T-cell (primary cell): ENCODE measurements around the gene CFAP299. TPM values are rescaled to one million over a fixed set of nuclear protein-coding genes. Genes with fewer than 3 reads are reported as not detected.
A peak's percentile ranks its signal among the peaks of the same experiment; 100 is the strongest.

ENCODE experiments used
- ATAC-seq, 4 experiments: fragments of 200-7000 bp in 3 of 4; fragments of 150-1000 bp in 1 of 4; cut with Tn5 transposase; replicated peaks in 1 of 4; 1 replicate in 3 of 4; 2 replicates in 1 of 4; pipeline ENCODE4 v1.10.0; 2021; ENCODE audit warnings: moderate library complexity in 3 of 4, mild to moderate bottlenecking in 2 of 4, moderate number of reproducible peaks in 1 of 4
- CTCF ChIA-PET, 2 donors: fragments of 300-600 bp; sonication (Branson Sonifier 250); formaldehyde crosslinking; loops; one replicate each; lab custom pipeline; 2022; ENCODE audit warnings: antibody characterized with exemption in 2 of 2; lab: Charles Lee
- POLR2A ChIA-PET, 2 donors: fragments of 300-600 bp; sonication (Branson Sonifier 250); formaldehyde crosslinking; loops; one replicate each; lab custom pipeline; 2022; ENCODE audit warnings: antibody characterized with exemption in 2 of 2; lab: Charles Lee
- DNase-seq, 35 experiments: peaks; one replicate each; pipeline versions ENCODE4 v3.0.0 to v3.0.0-alpha.2; 2013 to 2023
- H3K27ac ChIP-seq: one replicate; pipeline ENCODE4 v1.5.1; 2013; ENCODE audit warnings: low read length
- H3K27me3 ChIP-seq, 2 experiments: replicated peaks in 1 of 2; 1 replicate in 1 of 2; 2 replicates in 1 of 2; pipeline versions ENCODE4 v1.6.1 to v1.7.0; 2013; ENCODE audit warnings: low read length in 1 of 2, mixed read lengths in 1 of 2; ENCODE audit not compliant: control insufficient read depth in 2 of 2, insufficient read depth in 2 of 2; ENCODE audit errors: extremely low read depth in 1 of 2
- H3K36me3 ChIP-seq, 2 donors: 1 replicate in 1 of 2; 2 replicates in 1 of 2; pipeline versions ENCODE4 v1.6.1 to v1.7.0; 2013; ENCODE audit warnings: low read length in 1 of 2; ENCODE audit not compliant: control insufficient read depth in 2 of 2, insufficient read depth in 1 of 2; ENCODE audit errors: extremely low read depth in 1 of 2
- H3K4me1 ChIP-seq, 2 experiments: 1 replicate in 1 of 2; 2 replicates in 1 of 2; pipeline versions ENCODE4 v1.6.1 to v1.7.0; 2013; ENCODE audit warnings: low read length in 2 of 2, mixed read lengths in 1 of 2; ENCODE audit not compliant: insufficient read depth in 2 of 2, control insufficient read depth in 1 of 2; ENCODE audit errors: extremely low read depth in 1 of 2
- H3K4me3 ChIP-seq, 2 donors: 1 replicate in 1 of 2; 2 replicates in 1 of 2; pipeline versions ENCODE4 v1.5.1 to v1.7.0; 2013; ENCODE audit warnings: mild to moderate bottlenecking in 2 of 2, low read length in 1 of 2, moderate library complexity in 1 of 2; ENCODE audit not compliant: control insufficient read depth in 1 of 2; ENCODE audit errors: extremely low read depth in 1 of 2
- H3K9me3 ChIP-seq: 2 replicates; pipeline ENCODE4 v1.7.0; 2013
- H3K27ac Mint-ChIP-seq, 2 donors: one replicate each; pipeline ENCODE4 v1.8.0; 2020 to 2021; ENCODE audit warnings: mild to moderate bottlenecking in 2 of 2, mixed read lengths in 2 of 2
- H3K27me3 Mint-ChIP-seq, 2 donors: one replicate each; pipeline ENCODE4 v1.8.0; 2021 to 2022; ENCODE audit warnings: mixed read lengths in 2 of 2
- H3K36me3 Mint-ChIP-seq: one replicate; pipeline ENCODE4 v1.8.0; 2021; ENCODE audit warnings: mixed read lengths
- H3K4me1 Mint-ChIP-seq, 3 donors: one replicate each; pipeline ENCODE4 v1.8.0; 2020 to 2022; ENCODE audit warnings: mixed read lengths in 3 of 3, mild to moderate bottlenecking in 1 of 3
- H3K4me3 Mint-ChIP-seq, 3 donors: one replicate each; pipeline ENCODE4 v1.8.0; 2020 to 2022; ENCODE audit warnings: mild to moderate bottlenecking in 3 of 3, mixed read lengths in 3 of 3, moderate library complexity in 3 of 3
- H3K9me3 Mint-ChIP-seq, 3 donors: one replicate each; pipeline ENCODE4 v1.8.0; 2020 to 2022; ENCODE audit warnings: mixed read lengths in 3 of 3
- WGBS: methylation state at CpG from one replicate; pipeline ENCODE4 v1.1.5; 2013; ENCODE audit warnings: missing lambda C conversion rate; ENCODE audit not compliant: insufficient coverage; 5-methylcytosine and 5-hydroxymethylcytosine counted together
- total RNA-seq, 35 experiments: library from RNA in 6 of 35; stranded (reverse) in 6 of 35; fragments of 120-200 nt in 1 of 35; gene quantifications; one replicate each; pipeline versions ENCODE4 v1.2.1 to v1.2.4 and lab custom pipeline; 2013 to 2026

CFAP299 gene
- total RNA-seq, 5 donors from 2014 or later (not counting 1 experiment from before 2014, with no cell fraction given), result 0.35 TPM; not detected in 4

GRCh38 chr4:80461412-80461811, 125.9 kb downstream of the CFAP299 start:
- Mint-ChIP-seq H3K27me3 (no peaks in the 10 kb centered on the region), H3K9me3 (peaks cover 0 to 9% (median 5%) of the 10 kb centered on the region in 3 donors), H3K4me1 (peaks cover 30 to 38% (median 38%) of the 10 kb centered on the region in 3 donors), H3K27ac (no peak overlapping the region), H3K36me3 (no peaks in the 10 kb centered on the region), H3K4me3 (no peak overlapping the region)
- Histone ChIP-seq H3K9me3 (no peaks in the 10 kb centered on the region), H3K4me3 (no peak overlapping the region), H3K4me1 (peaks cover 3 to 8% of the 10 kb centered on the region in 2 experiments), H3K36me3 (no peaks in the 10 kb centered on the region), H3K27me3 (no peaks in the 10 kb centered on the region), H3K27ac (no peak overlapping the region)
- ChIA-PET CTCF (no interaction called here), POLR2A (no interaction called here)
- WGBS, result no CpG with 5 or more reads among the region's 1 CpG
- no peak for ATAC-seq
- DNase-seq, result no peak

- no peaks in the 10 kb centered on the region for H3K36me3 Mint-ChIP-seq
- H3K36me3 ChIP-seq, result no peaks in the 10 kb centered on the region
- ATAC-seq, result peak in 2 of 4 experiments; percentile 48 to 50
- no peaks in the 10 kb centered on the region for H3K27me3 ChIP-seq
- H3K9me3 ChIP-seq, result no peaks in the 10 kb centered on the region
- H3K4me1 ChIP-seq, result peaks cover 3 to 8% of the 10 kb centered on the region in 2 experiments
- H3K4me3 Mint-ChIP-seq, result peak overlapping the region; percentile 48 to 74 (median 71)
- H3K27ac Mint-ChIP-seq, result peak overlapping the region; percentile 88 to 89
- ChIA-PET POLR2A (no interaction called here), CTCF (no interaction called here)
- no CpG with 5 or more reads among the region's 2 CpGs for WGBS
- peaks cover 0 to 9% (median 8%) of the 10 kb centered on the region in 3 donors for H3K9me3 Mint-ChIP-seq
- H3K4me1 Mint-ChIP-seq, result peaks cover 30 to 38% (median 38%) of the 10 kb centered on the region in 3 donors
- peak overlapping the region; percentile 57 for H3K27ac ChIP-seq
- peak in 1 of 35 experiments; percentile 25 for DNase-seq
- H3K4me3 ChIP-seq, result peak overlapping the region; percentile 15 to 37
- H3K27me3 Mint-ChIP-seq, result no peaks in the 10 kb centered on the region
Measured at GRCh38 chr4:80462621-80463091, 127.1 kb downstream of the CFAP299 start.

- DNase-seq, result no peak
- H3K27me3 Mint-ChIP-seq, result no peaks in the 10 kb centered on the region
Measured at GRCh38 chr4:80463509-80463908, 128.0 kb downstream of the CFAP299 start.

GRCh38 chr4:80465238-80465637, 129.7 kb downstream of the CFAP299 start:
- no peaks in the 10 kb centered on the region for H3K27me3 Mint-ChIP-seq
- no peaks in the 10 kb centered on the region for H3K36me3 Mint-ChIP-seq
- Histone ChIP-seq H3K36me3 (no peaks in the 10 kb centered on the region), H3K27me3 (no peaks in the 10 kb centered on the region), H3K4me1 (peaks cover 0 to 8% of the 10 kb centered on the region in 2 experiments), H3K9me3 (no peaks in the 10 kb centered on the region), H3K4me3 (no peak overlapping the region), H3K27ac (no peak overlapping the region)
- peaks cover 0 to 11% (median 9%) of the 10 kb centered on the region in 3 donors for H3K9me3 Mint-ChIP-seq
- ATAC-seq (no peak), DNase-seq (no peak)
- peaks cover 29 to 31% (median 30%) of the 10 kb centered on the region in 3 donors for H3K4me1 Mint-ChIP-seq
- ChIA-PET CTCF (interaction anchor here in 1 of 2 donors (1.0 kb wide), 1 partner anchor 27 kb away, joined by 3 read pairs; no protein-coding TSS in a partner anchor), POLR2A (no interaction called here)
- no peak overlapping the region for H3K27ac Mint-ChIP-seq
- WGBS, result no CpG with 5 or more reads among the region's 1 CpG
- no peak overlapping the region for H3K4me3 Mint-ChIP-seq

More at GRCh38 chr4:80463509-80463908, 128.0 kb downstream of the CFAP299 start:
- H3K4me1 Mint-ChIP-seq, result peaks cover 30 to 38% (median 38%) of the 10 kb centered on the region in 3 donors
- Histone ChIP-seq H3K9me3 (no peaks in the 10 kb centered on the region), H3K27me3 (no peaks in the 10 kb centered on the region), H3K36me3 (no peaks in the 10 kb centered on the region), H3K4me1 (peaks cover 3 to 8% of the 10 kb centered on the region in 2 experiments), H3K27ac (peak overlapping the region; percentile 57), H3K4me3 (no peak overlapping the region)
- H3K4me3 Mint-ChIP-seq, result peak overlapping the region; percentile 34 to 48 (median 45)
- 80% methylated on average over 2 of the region's 4 CpGs for WGBS
- peaks cover 0 to 11% (median 9%) of the 10 kb centered on the region in 3 donors for H3K9me3 Mint-ChIP-seq
- no peak for ATAC-seq
- H3K27ac Mint-ChIP-seq, result peak overlapping the region; percentile 70 to 88
- CTCF ChIA-PET, result no interaction called here
- no peaks in the 10 kb centered on the region for H3K36me3 Mint-ChIP-seq
- POLR2A ChIA-PET, result no interaction called here

- no peaks in the 10 kb centered on the region for H3K36me3 Mint-ChIP-seq
- ATAC-seq (no peak), DNase-seq (no peak)
- peaks cover 24 to 30% (median 26%) of the 10 kb centered on the region in 3 donors for H3K4me1 Mint-ChIP-seq
- 89% methylated on average over 3 of the region's 3 CpGs for WGBS
- H3K27me3 Mint-ChIP-seq, result no peaks in the 10 kb centered on the region
- peaks cover 0 to 11% (median 9%) of the 10 kb centered on the region in 3 donors for H3K9me3 Mint-ChIP-seq
- ChIA-PET POLR2A (no interaction called here), CTCF (no interaction called here)
- Histone ChIP-seq H3K36me3 (no peaks in the 10 kb centered on the region), H3K9me3 (no peaks in the 10 kb centered on the region), H3K27me3 (no peaks in the 10 kb centered on the region), H3K4me3 (no peak overlapping the region), H3K27ac (no peak overlapping the region), H3K4me1 (peaks cover 0 to 8% of the 10 kb centered on the region in 2 experiments)
- H3K27ac Mint-ChIP-seq, result no peak overlapping the region
- no peak overlapping the region for H3K4me3 Mint-ChIP-seq
Measured at GRCh38 chr4:80465736-80466135, 130.2 kb downstream of the CFAP299 start.

GRCh38 chr4:80466618-80467017, 131.1 kb downstream of the CFAP299 start:
- no peaks in the 10 kb centered on the region for H3K36me3 Mint-ChIP-seq
- CTCF ChIA-PET, result no interaction called here
- peaks cover 0 to 9% (median 8%) of the 10 kb centered on the region in 3 donors for H3K9me3 Mint-ChIP-seq
- Histone ChIP-seq H3K27me3 (no peaks in the 10 kb centered on the region), H3K9me3 (no peaks in the 10 kb centered on the region), H3K4me1 (peaks cover 0 to 8% of the 10 kb centered on the region in 2 experiments), H3K36me3 (no peaks in the 10 kb centered on the region), H3K27ac (no peak overlapping the region), H3K4me3 (no peak overlapping the region)
- H3K27me3 Mint-ChIP-seq, result no peaks in the 10 kb centered on the region
- H3K4me3 Mint-ChIP-seq, result no peak overlapping the region
- no peak overlapping the region for H3K27ac Mint-ChIP-seq
- WGBS, result 89% methylated on average over 1 of the region's 1 CpG
- POLR2A ChIA-PET, result no interaction called here
- DNase-seq (no peak), ATAC-seq (no peak)
- peaks cover 21 to 24% (median 23%) of the 10 kb centered on the region in 3 donors for H3K4me1 Mint-ChIP-seq
